ENCODE data around the gene USP6.
"Not testable (repeated sequence)": the region's sequence is repeated elsewhere in the genome, so short reads cannot be mapped to it uniquely, and the experiment has no call there.

Gene USP6

DNA sequence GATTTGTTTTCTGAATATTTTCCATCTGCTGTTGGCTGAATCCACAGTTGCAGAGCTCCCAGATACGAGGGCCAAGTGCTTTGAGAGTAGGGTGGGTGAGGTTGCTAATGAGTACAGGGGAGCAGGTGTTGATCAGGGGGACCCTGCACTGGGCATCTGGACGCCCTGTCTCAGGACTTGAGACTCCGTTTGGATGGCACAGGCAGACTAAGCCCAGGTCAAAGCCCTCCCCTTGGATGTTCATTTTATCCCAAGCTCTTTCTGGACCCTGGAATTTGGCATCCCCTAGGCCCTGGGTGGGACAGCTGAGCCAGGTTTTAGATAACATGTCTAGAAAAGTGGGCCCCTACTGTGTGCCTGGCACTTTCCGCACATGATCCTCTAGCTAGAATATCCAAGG, 12.1 kb downstream of the USP6 start:
- H2AFZ ChIP-seq (ENCODE audit: low read length), result no peak overlapping the region
- no peaks in the 10 kb centered on the region for H4K20me1 ChIP-seq (ENCODE audit: insufficient read depth, low read length)
- H3K9me3 ChIP-seq (replicated peaks; ENCODE audit: insufficient read depth, low read length), result no peaks in the 10 kb centered on the region
- H3K27me3 ChIP-seq (replicated peaks; ENCODE audit: insufficient read depth, low read length), result peaks cover 18% of the 10 kb centered on the region
- H3K4me1 ChIP-seq (ENCODE audit: low read length), result no peaks in the 10 kb centered on the region
- no peak overlapping the region for H3K27ac ChIP-seq (ENCODE audit: low read length)
- no peak overlapping the region for H3K4me3 ChIP-seq (ENCODE audit: low read length)
- H3K9me2 ChIP-seq (replicated peaks; ENCODE audit: insufficient read depth, low read length), result no peaks in the 10 kb centered on the region
- H3K4me2 ChIP-seq (ENCODE audit: low read depth, low read length), result no peak overlapping the region
- no peak for DNase-seq
- H3K36me3 ChIP-seq (replicated peaks; ENCODE audit: insufficient read depth, low read length), result no peaks in the 10 kb centered on the region
- H3K79me2 ChIP-seq (ENCODE audit: low read length), result no peaks in the 10 kb centered on the region
- no peak for TF ChIP-seq EZH2phosphoT487 (IDR thresholded peaks at IDR 0.05; ENCODE audit: low read length)
- TF ChIP-seq, protein P1, sequence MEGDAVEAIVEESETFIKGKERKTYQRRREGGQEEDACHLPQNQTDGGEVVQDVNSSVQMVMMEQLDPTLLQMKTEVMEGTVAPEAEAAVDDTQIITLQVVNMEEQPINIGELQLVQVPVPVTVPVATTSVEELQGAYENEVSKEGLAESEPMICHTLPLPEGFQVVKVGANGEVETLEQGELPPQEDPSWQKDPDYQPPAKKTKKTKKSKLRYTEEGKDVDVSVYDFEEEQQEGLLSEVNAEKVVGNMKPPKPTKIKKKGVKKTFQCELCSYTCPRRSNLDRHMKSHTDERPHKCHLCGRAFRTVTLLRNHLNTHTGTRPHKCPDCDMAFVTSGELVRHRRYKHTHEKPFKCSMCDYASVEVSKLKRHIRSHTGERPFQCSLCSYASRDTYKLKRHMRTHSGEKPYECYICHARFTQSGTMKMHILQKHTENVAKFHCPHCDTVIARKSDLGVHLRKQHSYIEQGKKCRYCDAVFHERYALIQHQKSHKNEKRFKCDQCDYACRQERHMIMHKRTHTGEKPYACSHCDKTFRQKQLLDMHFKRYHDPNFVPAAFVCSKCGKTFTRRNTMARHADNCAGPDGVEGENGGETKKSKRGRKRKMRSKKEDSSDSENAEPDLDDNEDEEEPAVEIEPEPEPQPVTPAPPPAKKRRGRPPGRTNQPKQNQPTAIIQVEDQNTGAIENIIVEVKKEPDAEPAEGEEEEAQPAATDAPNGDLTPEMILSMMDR (IDR thresholded peaks at IDR 0.05; ENCODE audit: low read length), result no peak
- no peak for TF ChIP-seq EZH2 (optimal IDR thresholded peaks at IDR 0.05; ENCODE audit: low read depth, low read length)
- no peak overlapping the region for H3K9ac ChIP-seq (ENCODE audit: low read length)
- H3F3A ChIP-seq (ENCODE audit: insufficient read depth, low read length), result no peaks in the 10 kb centered on the region

DNA sequence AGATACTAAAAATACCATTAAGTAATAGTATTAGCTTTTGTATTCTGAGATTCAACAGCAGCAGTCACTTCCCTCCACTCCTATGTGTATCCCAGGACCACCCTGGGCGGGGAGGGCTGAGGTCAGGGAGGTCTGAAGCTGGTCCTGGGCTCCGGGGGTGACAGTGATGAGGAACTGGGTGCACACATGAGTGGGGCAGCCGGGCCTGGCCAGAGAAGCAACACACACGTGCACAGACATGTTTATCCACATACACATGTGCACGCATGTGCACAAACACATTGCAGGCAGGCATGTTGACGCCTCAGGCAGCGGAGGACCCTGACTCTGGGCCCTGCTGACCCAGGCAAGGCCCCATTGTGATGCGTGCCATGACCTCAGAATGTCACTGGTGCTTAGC, 12.6 kb downstream of the USP6 start:
- H3F3A ChIP-seq (ENCODE audit: insufficient read depth, low read length); H3K27ac ChIP-seq (ENCODE audit: low read length); H3K79me2 ChIP-seq (ENCODE audit: low read length); H4K20me1 ChIP-seq (ENCODE audit: insufficient read depth, low read length); H3K4me2 ChIP-seq (ENCODE audit: low read depth, low read length); H3K9me2 ChIP-seq (replicated peaks; ENCODE audit: insufficient read depth, low read length); H3K9ac ChIP-seq (ENCODE audit: low read length); H3K4me3 ChIP-seq (ENCODE audit: low read length); H3K36me3 ChIP-seq (replicated peaks; ENCODE audit: insufficient read depth, low read length); H2AFZ ChIP-seq (ENCODE audit: low read length); H3K4me1 ChIP-seq (ENCODE audit: low read length); H3K9me3 ChIP-seq (replicated peaks; ENCODE audit: insufficient read depth, low read length); DNase-seq: not testable (repeated sequence)
- H3K27me3 ChIP-seq (replicated peaks; ENCODE audit: insufficient read depth, low read length), result peaks cover 18% of the 10 kb centered on the region

DNA sequence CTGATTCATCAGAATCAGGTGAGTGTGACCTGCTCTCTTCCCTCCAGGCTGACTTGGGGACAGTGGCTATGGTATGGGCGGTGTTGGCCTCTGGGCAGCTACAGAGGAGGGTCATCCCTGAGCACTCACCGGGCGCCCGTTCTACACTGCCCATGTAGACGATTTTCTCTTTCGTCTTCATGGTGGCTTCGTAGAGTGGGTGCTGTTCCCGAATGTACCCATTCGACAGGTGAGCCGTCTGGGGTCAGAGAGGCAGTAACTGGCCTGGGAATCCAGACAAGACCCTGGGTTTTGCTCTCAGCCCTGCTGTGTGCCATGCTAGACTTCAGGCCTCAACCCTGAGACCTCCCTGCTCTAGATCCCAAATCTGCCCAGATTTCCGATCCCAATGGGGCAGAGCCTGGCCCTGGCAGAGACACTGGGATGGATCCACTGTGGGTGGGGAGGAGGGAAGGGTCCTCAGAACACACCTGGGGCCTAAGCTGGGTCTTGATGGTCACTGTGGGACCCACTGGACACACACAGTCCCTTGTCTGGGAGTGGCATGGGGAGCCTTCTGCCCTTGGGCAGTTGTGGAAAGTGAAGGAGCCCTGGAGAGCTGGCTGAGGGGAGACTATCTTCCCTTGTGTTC, 13.2 kb downstream of the USP6 start:
- TF ChIP-seq EZH2 (optimal IDR thresholded peaks at IDR 0.05; ENCODE audit: low read depth, low read length) (no peak), EZH2phosphoT487 (IDR thresholded peaks at IDR 0.05; ENCODE audit: low read length) (no peak)
- TF ChIP-seq, protein P1 (IDR thresholded peaks at IDR 0.05; ENCODE audit: low read length), result no peak

DNA sequence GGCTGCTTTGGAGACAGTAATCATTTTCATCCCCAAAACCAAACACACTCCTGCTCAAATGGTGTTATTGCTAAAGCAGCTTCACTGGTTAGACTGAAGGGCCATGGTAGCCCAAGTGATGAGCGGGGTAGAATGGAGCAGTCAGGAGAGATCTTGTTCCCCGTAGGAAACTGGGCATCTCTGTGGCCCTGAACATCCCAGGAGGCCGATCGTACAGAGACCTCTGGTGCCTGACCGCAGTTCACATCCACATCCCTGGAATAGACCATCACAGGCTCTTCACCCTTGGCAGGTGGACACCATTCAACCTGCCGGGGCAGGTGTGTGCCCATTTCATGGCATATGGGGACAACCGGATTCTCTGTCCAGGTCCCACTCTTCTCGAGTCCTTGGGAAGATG, 13.9 kb downstream of the USP6 start:
- not testable (repeated sequence) for H4K20me1 ChIP-seq (ENCODE audit: insufficient read depth, low read length); H2AFZ ChIP-seq (ENCODE audit: low read length); H3K4me3 ChIP-seq (ENCODE audit: low read length); H3K36me3 ChIP-seq (replicated peaks; ENCODE audit: insufficient read depth, low read length); H3K9me2 ChIP-seq (replicated peaks; ENCODE audit: insufficient read depth, low read length); H3F3A ChIP-seq (ENCODE audit: insufficient read depth, low read length); H3K4me2 ChIP-seq (ENCODE audit: low read depth, low read length); H3K9ac ChIP-seq (ENCODE audit: low read length); H3K27ac ChIP-seq (ENCODE audit: low read length); DNase-seq; H3K79me2 ChIP-seq (ENCODE audit: low read length); H3K4me1 ChIP-seq (ENCODE audit: low read length); H3K9me3 ChIP-seq (replicated peaks; ENCODE audit: insufficient read depth, low read length)
- peaks cover 18% of the 10 kb centered on the region for H3K27me3 ChIP-seq (replicated peaks; ENCODE audit: insufficient read depth, low read length)

More for the DNA sequence above, 13.2 kb downstream of the USP6 start:
- Histone ChIP-seq H2AFZ (ENCODE audit: low read length) (no peak overlapping the region), H3K9me2 (replicated peaks; ENCODE audit: insufficient read depth, low read length) (no peaks in the 10 kb centered on the region), H3K9me3 (replicated peaks; ENCODE audit: insufficient read depth, low read length) (no peaks in the 10 kb centered on the region), H3F3A (ENCODE audit: insufficient read depth, low read length) (no peaks in the 10 kb centered on the region), H3K4me1 (ENCODE audit: low read length) (no peaks in the 10 kb centered on the region), H4K20me1 (ENCODE audit: insufficient read depth, low read length) (no peaks in the 10 kb centered on the region), H3K9ac (ENCODE audit: low read length) (no peak overlapping the region), H3K27ac (ENCODE audit: low read length) (no peak overlapping the region), H3K4me3 (ENCODE audit: low read length) (no peak overlapping the region), H3K36me3 (replicated peaks; ENCODE audit: insufficient read depth, low read length) (no peaks in the 10 kb centered on the region), H3K4me2 (ENCODE audit: low read depth, low read length) (no peak overlapping the region), H3K79me2 (ENCODE audit: low read length) (no peaks in the 10 kb centered on the region), H3K27me3 (replicated peaks; ENCODE audit: insufficient read depth, low read length) (peaks cover 18% of the 10 kb centered on the region)
- no peak for DNase-seq

DNA sequence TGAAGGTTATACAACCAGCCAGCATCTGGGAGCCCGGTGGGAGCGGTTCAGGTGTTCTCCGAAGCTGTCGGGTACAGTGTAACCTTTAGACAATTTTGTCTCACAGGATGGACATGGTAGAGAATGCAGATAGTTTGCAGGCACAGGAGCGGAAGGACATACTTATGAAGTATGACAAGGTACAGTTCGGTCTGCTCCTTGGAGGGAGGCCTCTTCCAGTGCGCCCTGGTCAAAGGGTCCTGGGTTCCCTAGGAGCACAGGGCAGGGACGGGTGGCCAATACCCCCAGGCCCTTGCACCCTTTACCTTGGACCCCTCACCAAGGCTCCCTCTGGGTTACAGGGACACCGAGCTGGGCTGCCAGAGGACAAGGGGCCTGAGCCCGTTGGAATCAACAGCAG, 14.4 kb downstream of the USP6 start:
- not testable (repeated sequence) for H3K9me3 ChIP-seq (replicated peaks; ENCODE audit: insufficient read depth, low read length); DNase-seq; H3K4me2 ChIP-seq (ENCODE audit: low read depth, low read length); H3K27ac ChIP-seq (ENCODE audit: low read length); H3K4me3 ChIP-seq (ENCODE audit: low read length); H3K9ac ChIP-seq (ENCODE audit: low read length); H3K4me1 ChIP-seq (ENCODE audit: low read length); H3K36me3 ChIP-seq (replicated peaks; ENCODE audit: insufficient read depth, low read length); H3K79me2 ChIP-seq (ENCODE audit: low read length); H3K9me2 ChIP-seq (replicated peaks; ENCODE audit: insufficient read depth, low read length); H4K20me1 ChIP-seq (ENCODE audit: insufficient read depth, low read length); H3F3A ChIP-seq (ENCODE audit: insufficient read depth, low read length); H2AFZ ChIP-seq (ENCODE audit: low read length)
- H3K27me3 ChIP-seq (replicated peaks; ENCODE audit: insufficient read depth, low read length), result peaks cover 18% of the 10 kb centered on the region

DNA sequence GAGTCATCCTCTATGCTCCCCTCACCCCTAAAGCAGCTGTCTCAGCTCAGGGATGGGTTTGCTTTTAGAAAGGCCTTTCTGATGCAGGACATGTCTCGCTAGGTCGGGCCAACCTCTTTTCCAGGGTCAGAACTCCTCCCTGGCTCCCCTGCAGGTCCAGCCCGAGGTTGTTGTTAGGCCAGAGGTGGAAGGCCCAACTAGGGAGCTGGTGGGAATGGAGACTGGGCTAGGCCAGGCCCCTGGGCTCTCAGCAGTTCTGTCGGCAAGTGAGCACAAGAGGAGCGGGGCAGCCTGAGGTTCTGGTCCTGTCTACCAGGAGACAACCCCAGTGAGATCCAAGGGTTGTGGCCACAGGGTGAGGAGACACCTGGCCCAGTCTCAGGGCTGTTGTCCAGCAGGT, 14.9 kb downstream of the USP6 start:
- H3K9ac ChIP-seq (ENCODE audit: low read length); H3K79me2 ChIP-seq (ENCODE audit: low read length); H2AFZ ChIP-seq (ENCODE audit: low read length); H3K9me2 ChIP-seq (replicated peaks; ENCODE audit: insufficient read depth, low read length); H4K20me1 ChIP-seq (ENCODE audit: insufficient read depth, low read length); H3K4me1 ChIP-seq (ENCODE audit: low read length); H3K4me2 ChIP-seq (ENCODE audit: low read depth, low read length); H3K9me3 ChIP-seq (replicated peaks; ENCODE audit: insufficient read depth, low read length); DNase-seq; H3K36me3 ChIP-seq (replicated peaks; ENCODE audit: insufficient read depth, low read length); H3F3A ChIP-seq (ENCODE audit: insufficient read depth, low read length); H3K27ac ChIP-seq (ENCODE audit: low read length); H3K4me3 ChIP-seq (ENCODE audit: low read length): not testable (repeated sequence)
- peaks cover 18% of the 10 kb centered on the region for H3K27me3 ChIP-seq (replicated peaks; ENCODE audit: insufficient read depth, low read length)

Data from MM.1S (cell line).